GM19324 (cell line): Measurements from ENCODE around the gene PDGFRB.
"Not testable (repeated sequence)": the region's sequence is repeated elsewhere in the genome, so short reads cannot be mapped to it uniquely, and the experiment has no call there.

Experiments
- ATAC-seq: cut with Tn5 transposase; IDR thresholded peaks from one replicate; pipeline ENCODE4 v1.9.1; 2021; ENCODE audit warnings: mild to moderate bottlenecking, moderate library complexity; ENCODE audit not compliant: unreplicated experiment, low FRiP score

PDGFRB gene

GRCh38 chr5:150101023-150101422 is 54.6 kb downstream of the PDGFRB start:
- no peak for ATAC-seq

GRCh38 chr5:150097152-150097551 is 58.5 kb downstream of the PDGFRB start:
- ATAC-seq, result no peak

DNA sequence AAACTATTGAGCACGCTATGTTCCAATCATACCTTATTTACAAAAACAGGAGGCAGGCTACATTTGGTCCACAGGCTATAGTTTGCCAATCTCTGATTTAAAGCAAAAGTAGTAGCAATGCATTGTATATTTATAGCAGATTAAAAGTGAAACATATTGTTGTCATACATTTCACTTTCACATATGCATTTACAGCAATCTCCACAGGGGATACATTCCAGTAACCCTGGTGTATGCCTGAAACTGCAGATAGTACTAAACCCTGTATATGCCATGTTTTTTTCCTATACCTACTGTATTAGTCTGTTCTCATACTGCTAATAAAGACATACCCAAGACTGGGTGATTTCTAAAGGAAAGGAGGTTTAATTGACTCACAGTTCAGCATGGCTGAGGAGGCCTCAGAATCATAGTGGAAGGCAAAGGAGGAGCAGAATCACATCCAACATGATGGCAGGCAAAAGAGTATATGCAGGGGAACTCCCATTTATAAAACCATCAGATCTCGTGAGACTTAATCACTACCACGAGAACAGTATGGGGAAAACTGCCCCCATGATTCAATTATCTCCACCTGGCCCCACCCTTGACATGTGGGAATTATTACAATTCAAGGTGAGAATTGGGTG is 63.4 kb downstream of the PDGFRB start:
- ATAC-seq, result no peak

- ATAC-seq, result no peak
Measured at GRCh38 chr5:150085950-150086715, 69.5 kb downstream of the PDGFRB start, which contains the start of gene CSF1R. CSF1R (minus strand) TSS chr5:150086554; CDS start chr5:150086427, 127 bp downstream.

GRCh38 chr5:150085191-150085912 is 70.3 kb downstream of the PDGFRB start:
- ATAC-seq, result no peak

DNA sequence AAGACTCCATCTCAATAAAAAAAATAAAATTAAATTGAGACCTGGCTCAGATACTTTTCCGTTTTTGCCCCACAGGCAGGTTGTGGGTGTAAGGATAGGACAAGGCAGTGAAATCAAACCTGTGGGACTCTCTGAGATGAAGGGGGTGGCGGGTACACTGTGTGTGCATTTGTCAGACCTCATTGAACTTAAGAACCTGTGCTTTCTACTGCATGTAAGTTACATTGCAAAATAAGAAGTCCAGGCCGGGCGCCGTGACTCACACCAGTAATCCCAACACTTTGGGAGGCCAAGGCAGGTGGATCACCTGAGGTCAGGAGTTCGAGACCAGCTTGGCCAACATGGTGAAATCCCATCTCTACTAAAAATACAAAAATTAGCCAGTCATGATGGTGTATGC is 70.9 kb downstream of the PDGFRB start:
- ATAC-seq, result not testable (repeated sequence)

DNA sequence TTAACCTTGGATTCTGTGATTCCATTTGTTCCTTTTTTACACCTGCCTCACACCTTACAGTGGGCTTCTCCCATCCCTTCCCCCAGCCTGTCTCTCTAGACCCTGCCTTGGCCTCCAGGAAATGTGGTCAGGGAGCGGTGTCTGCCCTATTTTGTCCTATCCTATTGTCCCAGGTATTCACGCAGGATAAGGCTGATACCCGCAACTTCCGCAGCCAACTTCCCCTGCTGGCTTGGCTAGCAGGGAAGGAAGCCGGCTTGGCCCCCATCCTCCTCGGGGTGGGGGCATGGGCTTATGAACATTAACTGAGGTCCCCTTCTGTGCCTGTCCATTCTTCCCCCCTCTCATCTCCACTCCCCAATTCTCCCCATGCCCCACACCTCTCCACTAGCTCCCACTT is 72.8 kb downstream of the PDGFRB start:
- ATAC-seq, result no peak

DNA sequence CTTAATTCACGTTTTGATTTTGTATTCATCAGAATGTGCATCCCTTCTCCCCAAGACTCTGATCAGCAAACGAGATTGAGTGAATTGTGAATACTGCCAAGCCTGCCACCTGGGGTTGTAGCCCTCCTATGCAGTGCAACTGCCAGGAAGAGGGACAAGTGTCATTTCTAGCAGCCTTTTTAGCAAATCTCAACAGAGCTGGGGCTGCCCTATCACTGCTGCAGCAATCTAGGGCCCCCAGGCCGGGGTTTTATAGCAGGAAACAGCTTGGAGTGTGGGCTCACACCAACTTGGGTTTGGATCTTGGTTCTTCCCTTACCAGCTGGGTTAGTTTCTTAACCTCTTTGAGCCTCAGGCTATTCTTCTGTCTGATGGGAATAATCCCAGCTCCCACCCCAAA is 73.3 kb downstream of the PDGFRB start:
- ATAC-seq, result no peak

GRCh38 chr5:150081541-150082283 is 73.9 kb downstream of the PDGFRB start:
- no peak for ATAC-seq

GRCh38 chr5:150080696-150081435 is 74.8 kb downstream of the PDGFRB start:
- ATAC-seq, result no peak

DNA sequence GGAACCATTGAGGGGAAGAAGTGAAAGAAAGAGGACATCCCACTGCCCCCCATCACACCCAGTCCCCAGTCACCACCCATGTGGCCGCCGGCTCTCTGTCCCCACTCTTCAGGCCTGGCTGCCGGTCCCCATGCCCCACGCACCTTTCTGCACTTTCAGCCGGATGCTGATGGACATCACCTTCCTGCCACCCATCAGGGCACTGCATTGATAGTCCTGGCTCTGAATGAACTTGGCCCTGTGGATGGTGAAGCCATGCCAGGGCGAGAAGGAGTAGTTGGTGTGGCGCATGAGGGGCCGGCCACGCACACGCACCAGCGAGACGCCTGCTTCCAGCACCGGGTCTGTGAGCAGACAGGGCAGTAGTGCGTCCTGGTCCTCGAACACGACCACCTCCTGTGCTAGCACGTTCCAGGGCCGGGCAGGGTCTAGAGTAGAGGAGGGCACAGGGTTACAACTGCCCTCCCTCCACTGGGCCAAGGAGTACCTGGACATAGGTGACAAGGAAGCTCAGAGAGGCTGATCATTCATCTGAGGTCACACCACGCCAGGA is 75.7 kb downstream of the PDGFRB start:
- no peak for ATAC-seq

DNA sequence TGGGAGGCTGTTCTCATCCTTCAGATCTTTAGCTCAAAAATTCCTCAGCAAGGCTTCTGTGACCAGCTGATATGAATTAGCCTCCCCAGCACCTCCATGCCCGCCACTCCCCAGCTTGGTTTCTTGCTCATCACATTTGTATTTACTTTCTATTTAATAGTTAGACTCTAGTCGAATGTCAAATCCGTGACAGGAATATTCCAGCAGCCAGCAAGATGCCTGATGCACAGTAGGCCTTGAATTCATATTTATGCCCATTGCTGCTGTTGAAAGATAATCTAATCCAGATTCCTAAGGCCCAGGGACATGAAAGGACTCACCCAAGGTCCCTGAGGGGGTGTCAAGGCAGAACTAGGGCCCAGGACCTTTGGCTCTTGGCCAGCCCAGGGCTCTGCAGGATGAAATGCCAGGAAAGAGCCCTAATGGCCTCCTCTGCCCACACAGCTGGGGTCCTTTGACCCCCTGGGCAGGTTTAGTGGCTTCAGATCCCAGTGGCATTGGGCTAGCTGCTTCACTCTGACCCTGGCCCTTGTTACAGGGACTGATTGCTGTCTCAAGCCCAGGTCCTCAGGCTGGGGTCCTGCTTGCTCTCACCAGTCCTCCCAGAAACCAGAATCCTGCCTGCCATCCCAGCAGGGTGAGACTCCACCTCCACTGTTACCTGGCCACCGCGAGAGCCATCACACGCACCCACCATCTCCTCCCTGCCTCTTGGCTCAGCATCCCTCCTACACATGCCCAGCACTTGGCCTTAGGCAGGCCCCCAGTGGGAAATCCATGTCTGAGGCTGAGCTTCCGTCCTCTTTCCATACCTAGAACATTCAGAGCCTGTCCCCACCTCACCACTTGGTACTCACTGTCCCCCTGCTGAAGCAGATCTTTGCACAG is 76.6 kb downstream of the PDGFRB start:
- ATAC-seq, result no peak

DNA sequence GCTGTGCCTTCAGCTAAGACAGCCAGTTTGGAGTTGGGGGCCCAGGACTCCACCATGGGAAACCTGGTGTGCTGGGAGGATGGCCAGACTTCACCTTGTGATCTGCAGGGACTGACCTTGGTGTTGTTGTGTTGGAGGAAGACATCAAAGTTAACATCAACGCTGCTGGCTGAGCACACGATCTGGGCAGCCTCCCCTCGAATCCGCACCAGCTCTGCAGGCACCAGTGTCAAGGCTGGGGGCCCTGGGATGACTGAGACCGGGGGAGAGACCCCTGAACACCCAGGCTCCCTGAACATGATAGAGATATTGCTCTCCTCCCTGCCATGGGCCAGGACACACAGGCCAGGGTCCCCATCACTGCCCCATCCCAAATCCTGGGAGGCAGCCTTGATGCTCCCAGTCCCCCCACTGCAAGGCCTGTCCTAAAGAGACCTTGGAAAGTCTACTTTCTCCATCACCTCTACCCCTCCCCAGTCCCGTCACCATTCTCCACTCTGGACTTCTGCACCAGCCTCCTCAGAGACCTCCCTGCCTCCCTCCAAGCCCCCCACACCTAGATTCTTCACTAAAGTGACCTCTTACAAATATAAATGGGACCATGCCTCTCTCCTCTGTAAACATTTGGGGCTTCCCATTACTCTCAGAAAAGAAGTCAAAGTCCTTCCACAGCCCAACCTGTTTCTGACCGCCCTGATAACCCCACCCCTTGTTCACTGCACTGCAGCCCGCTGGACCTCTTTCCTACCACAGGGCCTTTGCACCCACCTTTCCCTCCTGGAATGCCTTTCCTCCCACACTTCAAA is 77.4 kb downstream of the PDGFRB start:
- ATAC-seq, result no peak

DNA sequence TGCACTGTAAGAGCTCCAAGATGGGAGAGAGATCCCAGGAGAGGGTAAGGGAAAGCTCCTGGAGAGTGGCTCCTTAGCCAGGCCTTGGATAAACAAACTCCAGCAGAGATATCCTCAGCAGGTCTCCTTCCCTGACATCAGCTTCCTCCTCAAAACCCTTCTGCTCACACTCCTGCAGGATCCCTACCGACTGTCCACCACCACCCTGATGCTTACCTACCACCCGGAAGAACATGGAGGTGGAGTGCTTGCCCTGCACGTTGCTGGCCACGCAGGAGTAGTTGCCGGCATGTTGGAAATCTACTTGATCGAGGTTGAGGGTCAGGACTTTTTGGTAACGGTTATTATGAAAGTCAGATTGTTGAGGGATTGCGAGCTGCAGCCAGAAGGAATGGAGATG is 78.6 kb downstream of the PDGFRB start:
- ATAC-seq, result no peak

DNA sequence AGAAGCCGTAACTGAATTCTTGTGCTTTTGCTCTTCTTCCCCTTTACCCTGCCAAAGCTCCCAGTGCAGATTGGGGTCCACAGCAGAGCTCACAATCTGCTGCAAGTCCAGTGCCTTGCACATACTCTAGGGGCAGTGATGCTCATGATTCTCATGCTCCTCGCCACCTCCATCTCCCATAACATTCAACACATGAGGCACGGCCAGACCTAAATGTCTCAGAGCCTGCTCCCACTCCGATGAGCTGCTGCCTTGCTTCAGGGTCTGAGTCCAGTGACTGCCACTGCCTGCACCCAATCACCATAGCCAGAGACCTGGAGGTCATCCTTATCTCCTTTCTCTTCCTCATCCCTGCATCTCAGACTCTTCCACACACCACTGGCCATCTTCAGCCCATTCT is 79.8 kb downstream of the PDGFRB start:
- ATAC-seq, result no peak

DNA sequence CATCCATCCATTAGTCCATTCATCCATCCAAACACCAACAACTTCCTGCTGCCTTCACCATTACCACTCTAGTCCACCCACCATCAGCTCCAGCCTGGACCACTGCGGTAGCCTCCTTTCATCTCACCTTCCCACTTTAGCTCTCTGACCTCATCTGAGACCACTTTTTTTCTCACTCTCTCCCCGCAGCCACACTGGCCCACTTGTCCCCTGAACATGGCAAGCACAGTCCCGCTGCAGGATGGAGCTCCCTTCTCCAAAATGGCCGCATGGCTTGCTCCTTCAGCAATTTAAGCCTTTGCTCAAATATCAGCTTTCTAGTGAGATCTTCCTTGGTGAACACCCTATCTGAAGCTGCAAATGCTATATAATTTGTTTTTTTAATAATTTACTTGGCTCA is 80.4 kb downstream of the PDGFRB start:
- ATAC-seq, result no peak

DNA sequence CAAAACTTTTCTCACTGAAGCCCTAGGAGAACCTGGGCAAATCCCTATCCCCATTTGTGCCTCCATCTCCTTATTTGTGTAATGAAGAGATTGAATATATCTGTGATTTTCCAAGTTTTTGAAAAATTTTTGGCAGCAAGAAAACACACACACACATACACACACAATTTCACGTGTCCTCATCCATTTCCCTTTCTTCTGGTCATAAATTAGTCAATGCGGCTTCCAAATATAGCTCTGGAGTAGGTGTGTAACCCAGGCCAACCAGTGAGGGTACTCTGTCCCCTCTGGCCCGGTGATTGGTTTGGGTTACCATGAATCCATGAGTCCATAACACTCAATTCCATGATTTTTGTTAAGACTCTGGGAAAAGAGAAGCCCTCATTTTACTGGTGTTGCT is 82.0 kb downstream of the PDGFRB start:
- ATAC-seq, result no peak

- ATAC-seq, result no peak
Measured at GRCh38 chr5:150073086-150073625, 82.5 kb downstream of the PDGFRB start.
